Measurements from ENCODE around the gene POC1B.

DNA sequence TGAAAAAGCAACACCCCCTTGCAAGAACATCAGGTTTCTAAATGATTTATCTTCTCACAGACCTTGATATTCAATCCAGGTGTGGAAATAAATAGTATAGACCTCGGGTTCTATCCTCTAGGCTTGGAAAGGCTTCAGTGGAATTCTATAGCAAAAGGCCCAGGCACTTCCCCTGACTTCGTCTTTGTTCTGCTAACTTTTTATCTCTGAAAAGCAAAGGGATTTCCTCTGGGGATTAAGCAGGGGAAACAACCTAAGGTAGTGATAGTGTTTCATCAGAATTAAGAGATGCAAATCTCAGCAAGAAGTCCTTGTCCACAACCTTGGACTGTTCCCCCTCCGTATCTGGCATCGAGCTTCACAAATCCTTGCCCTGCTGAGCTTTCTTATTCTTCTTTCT lies 114.0 kb downstream of the POC1B start:
- TF ChIP-seq, protein P1, sequence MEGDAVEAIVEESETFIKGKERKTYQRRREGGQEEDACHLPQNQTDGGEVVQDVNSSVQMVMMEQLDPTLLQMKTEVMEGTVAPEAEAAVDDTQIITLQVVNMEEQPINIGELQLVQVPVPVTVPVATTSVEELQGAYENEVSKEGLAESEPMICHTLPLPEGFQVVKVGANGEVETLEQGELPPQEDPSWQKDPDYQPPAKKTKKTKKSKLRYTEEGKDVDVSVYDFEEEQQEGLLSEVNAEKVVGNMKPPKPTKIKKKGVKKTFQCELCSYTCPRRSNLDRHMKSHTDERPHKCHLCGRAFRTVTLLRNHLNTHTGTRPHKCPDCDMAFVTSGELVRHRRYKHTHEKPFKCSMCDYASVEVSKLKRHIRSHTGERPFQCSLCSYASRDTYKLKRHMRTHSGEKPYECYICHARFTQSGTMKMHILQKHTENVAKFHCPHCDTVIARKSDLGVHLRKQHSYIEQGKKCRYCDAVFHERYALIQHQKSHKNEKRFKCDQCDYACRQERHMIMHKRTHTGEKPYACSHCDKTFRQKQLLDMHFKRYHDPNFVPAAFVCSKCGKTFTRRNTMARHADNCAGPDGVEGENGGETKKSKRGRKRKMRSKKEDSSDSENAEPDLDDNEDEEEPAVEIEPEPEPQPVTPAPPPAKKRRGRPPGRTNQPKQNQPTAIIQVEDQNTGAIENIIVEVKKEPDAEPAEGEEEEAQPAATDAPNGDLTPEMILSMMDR (IDR thresholded peaks at IDR 0.05): no peak
- TF ChIP-seq EZH2 (IDR thresholded peaks at IDR 0.05) (no peak), EZH2phosphoT487 (IDR thresholded peaks at IDR 0.05) (no peak)
